HepG2 (cell line): Measurements from ENCODE around the gene ACAP1. TPM values are rescaled to one million over a fixed set of nuclear protein-coding genes. Genes with fewer than 3 reads are reported as not detected.

Source experiments
- ATAC-seq: fragments of 200-7000 bp; cut with Tn5 transposase; 3 replicates; pipeline ENCODE4 v1.9.1; 2020; ENCODE audit warnings: mild to moderate bottlenecking, moderate library complexity
- BruUV-seq: library from RNA; stranded (reverse); fragments of 400-500 nt; replicated peaks from 2 replicates; lab custom pipeline; 2021; lab: Mats Ljungman, UMichigan
- CTCF ChIA-PET: fragments of 300-600 bp; formaldehyde crosslinking; extraction: SDS; loops from one replicate; lab custom pipeline; 2021; ENCODE audit warnings: low total read pairs, inconsistent platforms, low intra/inter-chr PET ratio; lab: Yijun Ruan, JAX
- POLR2A ChIA-PET: fragments of 350-600 bp; sonication (Branson Sonifier 250); formaldehyde crosslinking; loops from one replicate; lab custom pipeline; 2020; ENCODE audit warnings: antibody characterized with exemption, inconsistent platforms; lab: Yijun Ruan, JAX
- DNase-seq: peaks from one replicate; pipeline ENCODE4 v3.0.0-alpha.2; 2015; ENCODE audit warnings: low spot score
- FAIRE-seq: peaks from 3 replicates; lab custom pipeline; 2011; peaks lifted over from hg19 to GRCh38; lab: Jason Lieb, UNC
- H2AFZ ChIP-seq: one replicate; pipeline ENCODE4 v1.6.1; 2011; ENCODE audit warnings: low read length, inconsistent platforms
- H3K27ac ChIP-seq: fragments of 300-600 bp; 3 replicates; pipeline ENCODE4 v1.8.0; 2011; ENCODE audit warnings: mixed run types, mild to moderate bottlenecking, mixed read lengths, low read length, inconsistent platforms; ENCODE audit not compliant: insufficient read depth; ENCODE audit errors: extremely low read length
- H3K27me3 ChIP-seq, 2 experiments: fragments of 200-600 bp in 1 of 2; 2 replicates in 1 of 2; 3 replicates in 1 of 2; pipeline versions ENCODE4 v1.6.0 to v1.8.0; 2011; ENCODE audit warnings: low read length in 2 of 2, mild to moderate bottlenecking in 2 of 2, moderate library complexity in 2 of 2, inconsistent platforms in 1 of 2; ENCODE audit not compliant: insufficient read depth in 2 of 2, control insufficient read depth in 1 of 2
- H3K36me3 ChIP-seq, 2 experiments: fragments of 200-600 bp in 1 of 2; replicated peaks in 1 of 2; 2 replicates in 1 of 2; 3 replicates in 1 of 2; pipeline versions ENCODE4 v1.5.1 to v1.8.0; 2011; ENCODE audit warnings: low read length in 2 of 2, inconsistent platforms in 1 of 2; ENCODE audit not compliant: insufficient read depth in 2 of 2, control insufficient read depth in 1 of 2
- H3K4me1 ChIP-seq: 2 replicates; pipeline ENCODE4 v1.5.1; 2012; ENCODE audit warnings: low read length, inconsistent platforms; ENCODE audit not compliant: insufficient read depth
- H3K4me2 ChIP-seq: 2 replicates; pipeline ENCODE4 v1.6.0; 2011; ENCODE audit warnings: low read depth, low read length, inconsistent platforms
- H3K4me3 ChIP-seq, 3 experiments: fragments of 200-600 bp in 1 of 3; sonication (generic), shearing (Covaris generic) in 1 of 3; replicated peaks in 1 of 3; 2 replicates each; pipeline ENCODE4 v1.5.1; 2011 to 2016; ENCODE audit warnings: low read length in 3 of 3, inconsistent platforms in 2 of 3, low read depth in 2 of 3, mild to moderate bottlenecking in 2 of 3, control low read depth in 1 of 3, mixed read lengths in 1 of 3; ENCODE audit not compliant: insufficient read depth in 1 of 3
- H3K79me2 ChIP-seq: one replicate; pipeline ENCODE4 v1.6.1; 2011; ENCODE audit warnings: low read length, inconsistent platforms; ENCODE audit not compliant: insufficient read depth
- H3K9ac ChIP-seq: 2 replicates; pipeline ENCODE4 v1.6.0; 2011; ENCODE audit warnings: mild to moderate bottlenecking, low read depth, low read length, inconsistent platforms; ENCODE audit not compliant: insufficient read depth
- H3K9me3 ChIP-seq: 2 replicates; pipeline ENCODE4 v1.5.1; 2012; ENCODE audit warnings: mild to moderate bottlenecking, low read length
- H4K20me1 ChIP-seq: 2 replicates; pipeline ENCODE4 v1.6.0; 2011; ENCODE audit warnings: inconsistent platforms, mild to moderate bottlenecking, low read length, moderate library complexity; ENCODE audit not compliant: insufficient read depth
- AGO2 ChIP-seq: fragments of 200-400 bp; formaldehyde crosslinking; optimal IDR thresholded peaks from 2 replicates; pipeline ENCODE3; 2017; ENCODE audit warnings: mild to moderate bottlenecking, low read depth, low read length, moderate library complexity
- ZSCAN20 ChIP-seq: sonication (generic); formaldehyde crosslinking; IDR thresholded peaks from 2 replicates; pipeline ENCODE4 v1.4.0; 2020; ENCODE audit warnings: missing genetic modification reagents, mild to moderate bottlenecking, borderline replicate concordance
- WGBS: methylation state at CpG from one replicate; pipeline ENCODE4 v1.1.6; 2017; ENCODE audit warnings: low lambda C conversion rate; 5-methylcytosine and 5-hydroxymethylcytosine counted together
- in situ Hi-C: cut with HindIII; loops from 2 replicates; pipeline ENCODE4 v1.10.0; 2017; ENCODE audit warnings: low pct_unique_long_range_greater_than_20kb; ENCODE audit not compliant: extremely low pct_ligation_motif_present
- intact Hi-C: fragments of 100-400 bp; cut with micrococcal nuclease; formaldehyde crosslinking; loops from one replicate; pipeline ENCODE4 v1.10.0; 2022; ENCODE audit not compliant: unreplicated experiment
- polyA plus RNA-seq, 8 experiments: library from polyadenylated mRNA; depleted of rRNA in 3 of 8; stranded (reverse) in 7 of 8; unstranded in 1 of 8; fragments of >200 nt; fragmentation: Illumina TruSeq in 4 of 8; extraction: Trizol in 4 of 8; gene quantifications; 2 replicates each; pipeline versions ENCODE4 v1.2.1 to v1.2.3, GENCODE V29; 2011 to 2016; ENCODE audit warnings: low read depth in 4 of 8, missing spikeins in 1 of 8, mixed read lengths in 1 of 8; ENCODE audit not compliant: insufficient read depth in 1 of 8
- total RNA-seq, 5 experiments: library from RNA; depleted of rRNA; stranded (reverse); fragments of >200 nt; fragmentation: Illumina TruSeq; extraction: Trizol; gene quantifications; 2 replicates each; pipeline ENCODE4 v1.2.3, GENCODE V29; 2016; ENCODE audit warnings: low read depth in 1 of 5
- TF ChIP-seq, protein P1 (sequence below): sonication (generic); formaldehyde crosslinking; IDR thresholded peaks from 2 replicates; pipeline ENCODE4 v1.8.1; 2022; ENCODE audit warnings: low read depth, mild to moderate bottlenecking, missing genetic modification reagents
- TF ChIP-seq, protein P2 (sequence below): sonication (generic); formaldehyde crosslinking; IDR thresholded peaks from 2 replicates; pipeline ENCODE4 v1.4.0; 2020; ENCODE audit warnings: missing genetic modification reagents

ACAP1 gene
- total and polyA plus RNA-seq, 2 of the 13 experiments (the other 11 are each of a cell fraction or from before 2014, with no cell fraction given) = 1.3 to 2.5 TPM

DNA sequence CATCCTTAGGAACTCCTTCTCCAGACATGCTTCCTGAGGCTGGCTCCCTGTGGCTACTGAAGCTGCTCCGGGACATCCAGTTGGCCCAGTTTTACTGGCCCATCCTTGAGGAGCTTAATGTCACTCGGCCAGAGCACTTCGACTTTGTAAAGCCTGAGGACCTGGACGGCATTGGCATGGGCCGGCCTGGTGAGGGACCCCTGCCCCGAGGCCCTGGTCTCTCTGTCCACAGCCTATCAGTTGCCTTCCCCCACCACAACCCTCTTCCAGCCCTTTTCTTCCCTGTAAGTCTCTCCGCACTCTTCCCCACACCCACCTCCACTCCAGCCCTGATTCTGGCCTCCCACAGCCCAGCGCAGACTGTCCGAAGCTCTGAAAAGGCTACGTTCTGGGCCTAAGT lies 46.6 kb downstream of the ACAP1 start:
- CTCF ChIA-PET = no interaction called here
- H3K4me3 ChIP-seq = no peak overlapping the region

DNA sequence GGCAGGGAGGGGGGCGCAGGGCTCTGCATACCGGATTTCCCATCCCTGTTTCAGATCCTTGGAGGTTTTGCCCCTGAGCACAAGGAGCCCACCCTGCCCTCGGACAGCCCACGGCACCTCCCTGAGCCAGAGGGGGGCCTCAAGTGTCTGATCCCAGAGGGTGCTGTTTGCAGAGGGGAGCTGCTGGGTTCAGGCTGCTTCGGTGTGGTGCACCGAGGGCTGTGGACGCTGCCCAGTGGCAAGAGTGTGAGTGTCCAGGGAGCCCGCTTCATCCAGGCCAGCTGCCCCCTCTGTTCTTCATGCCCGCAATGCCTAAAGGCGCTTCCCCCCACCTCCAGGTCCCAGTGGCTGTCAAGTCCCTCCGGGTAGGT lies 47.0 kb downstream of the ACAP1 start:
- DNase-seq = no peak
- no TSS peak for BruUV-seq
- no peak overlapping the region for H3K9ac ChIP-seq
- peaks cover 4% of the 10 kb centered on the region; the same call in 1 of the 2 replicates for H3K9me3 ChIP-seq
- intact Hi-C loops = no loop called here
- in situ Hi-C loops = no loop called here
- 100% methylated on average over 10 of the region's 11 CpGs for WGBS
- CTCF ChIA-PET = no interaction called here
- no peak overlapping the region for H3K27ac ChIP-seq
- H3K79me2 ChIP-seq = no peaks in the 10 kb centered on the region
- H3K36me3 ChIP-seq = no peaks in the 10 kb centered on the region
- no peak for FAIRE-seq
- POLR2A ChIA-PET = interaction anchor here (1.6 kb wide), 1 partner anchor 21 kb away, joined by 4 read pairs; the partner anchor contains the start of gene TMEM256
- no peak overlapping the region for H2AFZ ChIP-seq
- peaks cover 21% of the 10 kb centered on the region for H3K4me1 ChIP-seq
- no peak overlapping the region for H3K4me2 ChIP-seq
- no peak overlapping the region for H3K4me3 ChIP-seq
- H4K20me1 ChIP-seq = no peaks in the 10 kb centered on the region
- H3K27me3 ChIP-seq = peaks cover 0 to 7% of the 10 kb centered on the region in 2 experiments; a peak in 1 of 5 replicates
- no peak for ATAC-seq
- TF ChIP-seq, protein P1, sequence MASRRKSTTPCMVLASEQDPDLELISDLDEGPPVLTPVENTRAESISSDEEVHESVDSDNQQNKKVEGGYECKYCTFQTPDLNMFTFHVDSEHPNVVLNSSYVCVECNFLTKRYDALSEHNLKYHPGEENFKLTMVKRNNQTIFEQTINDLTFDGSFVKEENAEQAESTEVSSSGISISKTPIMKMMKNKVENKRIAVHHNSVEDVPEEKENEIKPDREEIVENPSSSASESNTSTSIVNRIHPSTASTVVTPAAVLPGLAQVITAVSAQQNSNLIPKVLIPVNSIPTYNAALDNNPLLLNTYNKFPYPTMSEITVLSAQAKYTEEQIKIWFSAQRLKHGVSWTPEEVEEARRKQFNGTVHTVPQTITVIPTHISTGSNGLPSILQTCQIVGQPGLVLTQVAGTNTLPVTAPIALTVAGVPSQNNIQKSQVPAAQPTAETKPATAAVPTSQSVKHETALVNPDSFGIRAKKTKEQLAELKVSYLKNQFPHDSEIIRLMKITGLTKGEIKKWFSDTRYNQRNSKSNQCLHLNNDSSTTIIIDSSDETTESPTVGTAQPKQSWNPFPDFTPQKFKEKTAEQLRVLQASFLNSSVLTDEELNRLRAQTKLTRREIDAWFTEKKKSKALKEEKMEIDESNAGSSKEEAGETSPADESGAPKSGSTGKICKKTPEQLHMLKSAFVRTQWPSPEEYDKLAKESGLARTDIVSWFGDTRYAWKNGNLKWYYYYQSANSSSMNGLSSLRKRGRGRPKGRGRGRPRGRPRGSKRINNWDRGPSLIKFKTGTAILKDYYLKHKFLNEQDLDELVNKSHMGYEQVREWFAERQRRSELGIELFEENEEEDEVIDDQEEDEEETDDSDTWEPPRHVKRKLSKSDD = no peak
- TF ChIP-seq AGO2 = peak; percentile 28
- TF ChIP-seq, protein P2, sequence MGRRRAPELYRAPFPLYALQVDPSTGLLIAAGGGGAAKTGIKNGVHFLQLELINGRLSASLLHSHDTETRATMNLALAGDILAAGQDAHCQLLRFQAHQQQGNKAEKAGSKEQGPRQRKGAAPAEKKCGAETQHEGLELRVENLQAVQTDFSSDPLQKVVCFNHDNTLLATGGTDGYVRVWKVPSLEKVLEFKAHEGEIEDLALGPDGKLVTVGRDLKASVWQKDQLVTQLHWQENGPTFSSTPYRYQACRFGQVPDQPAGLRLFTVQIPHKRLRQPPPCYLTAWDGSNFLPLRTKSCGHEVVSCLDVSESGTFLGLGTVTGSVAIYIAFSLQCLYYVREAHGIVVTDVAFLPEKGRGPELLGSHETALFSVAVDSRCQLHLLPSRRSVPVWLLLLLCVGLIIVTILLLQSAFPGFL (CRISPR knock-in tag) = no peak

More for the DNA sequence above, 46.6 kb downstream of the ACAP1 start:
- Histone ChIP-seq H2AFZ (no peak overlapping the region), H3K4me1 (peaks cover 21% of the 10 kb centered on the region), H3K79me2 (no peaks in the 10 kb centered on the region), H4K20me1 (no peaks in the 10 kb centered on the region), H3K9me3 (peaks cover 4% of the 10 kb centered on the region; the same call in 1 of the 2 replicates), H3K36me3 (no peaks in the 10 kb centered on the region), H3K4me2 (no peak overlapping the region), H3K27me3 (peaks cover 0 to 7% of the 10 kb centered on the region in 2 experiments; a peak in 1 of 5 replicates), H3K27ac (no peak overlapping the region), H3K9ac (no peak overlapping the region)
- FAIRE-seq (no peak), DNase-seq (no peak), ATAC-seq (no peak)
- in situ Hi-C loops = no loop called here
- POLR2A ChIA-PET = interaction anchor here (1.6 kb wide), 1 partner anchor 21 kb away, joined by 4 read pairs; the partner anchor contains the start of gene TMEM256
- TF ChIP-seq ZSCAN20 = no peak
- 94% methylated on average over 6 of the region's 10 CpGs for WGBS
- BruUV-seq = no TSS peak
- intact Hi-C loops = no loop called here
